NT2/D1 (cell line): Measurements from ENCODE around the gene NAALAD2.

Experiments
- SUZ12 ChIP-seq: IDR thresholded peaks from 2 replicates; pipeline ENCODE4 v1.6.1; 2011; ENCODE audit not compliant: insufficient read length, insufficient read depth; ENCODE audit errors: extremely low read depth
- YY1 ChIP-seq: IDR thresholded peaks from 2 replicates; pipeline ENCODE4 v1.6.1; 2011; ENCODE audit not compliant: insufficient read length, insufficient read depth
- ZNF274 ChIP-seq: IDR thresholded peaks from 2 replicates; pipeline ENCODE4 v1.6.1; 2011; ENCODE audit warnings: mild to moderate bottlenecking, low read depth, low read length

- TF ChIP-seq ZNF274 (no peak), SUZ12 (no peak), YY1 (no peak)
Observed at GRCh38 chr11:90228056-90228455, 93.6 kb downstream of the NAALAD2 start.
